ENCODE results near the gene SDHAF4.

- TF ChIP-seq POLR2A (IDR thresholded peaks at IDR 0.05) (no peak), EP300 (IDR thresholded peaks at IDR 0.05) (no peak)
- TF ChIP-seq, protein P1, sequence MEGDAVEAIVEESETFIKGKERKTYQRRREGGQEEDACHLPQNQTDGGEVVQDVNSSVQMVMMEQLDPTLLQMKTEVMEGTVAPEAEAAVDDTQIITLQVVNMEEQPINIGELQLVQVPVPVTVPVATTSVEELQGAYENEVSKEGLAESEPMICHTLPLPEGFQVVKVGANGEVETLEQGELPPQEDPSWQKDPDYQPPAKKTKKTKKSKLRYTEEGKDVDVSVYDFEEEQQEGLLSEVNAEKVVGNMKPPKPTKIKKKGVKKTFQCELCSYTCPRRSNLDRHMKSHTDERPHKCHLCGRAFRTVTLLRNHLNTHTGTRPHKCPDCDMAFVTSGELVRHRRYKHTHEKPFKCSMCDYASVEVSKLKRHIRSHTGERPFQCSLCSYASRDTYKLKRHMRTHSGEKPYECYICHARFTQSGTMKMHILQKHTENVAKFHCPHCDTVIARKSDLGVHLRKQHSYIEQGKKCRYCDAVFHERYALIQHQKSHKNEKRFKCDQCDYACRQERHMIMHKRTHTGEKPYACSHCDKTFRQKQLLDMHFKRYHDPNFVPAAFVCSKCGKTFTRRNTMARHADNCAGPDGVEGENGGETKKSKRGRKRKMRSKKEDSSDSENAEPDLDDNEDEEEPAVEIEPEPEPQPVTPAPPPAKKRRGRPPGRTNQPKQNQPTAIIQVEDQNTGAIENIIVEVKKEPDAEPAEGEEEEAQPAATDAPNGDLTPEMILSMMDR (IDR thresholded peaks at IDR 0.05), result no peak
Measured at GRCh38 chr6:70552974-70553373, 13.8 kb upstream of the SDHAF4 start.
